ENCODE data around the gene RNF223.

RNF223 gene

DNA sequence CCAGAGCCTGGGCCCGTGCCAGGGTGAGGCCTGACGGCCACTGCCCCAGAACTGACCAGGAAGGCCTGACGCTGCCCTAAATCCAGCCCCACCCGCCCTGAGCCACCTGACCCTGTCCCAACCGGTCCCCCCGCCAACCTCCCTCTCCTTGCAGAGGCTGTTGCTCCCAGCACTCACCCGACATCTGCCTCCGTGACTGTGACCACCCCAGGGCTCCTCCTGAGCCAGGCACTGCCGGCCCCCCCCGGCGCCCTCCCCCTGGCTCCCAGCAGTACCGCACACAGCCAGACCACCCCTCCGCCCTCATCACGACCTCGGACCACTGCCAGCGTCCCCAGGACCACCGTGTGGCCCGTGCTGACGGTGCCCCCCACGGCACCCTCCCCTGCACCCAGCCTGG, 27.9 kb downstream of the RNF223 start:
- DNase-seq (ENCODE audit: low read depth, low spot score) = no peak

DNA sequence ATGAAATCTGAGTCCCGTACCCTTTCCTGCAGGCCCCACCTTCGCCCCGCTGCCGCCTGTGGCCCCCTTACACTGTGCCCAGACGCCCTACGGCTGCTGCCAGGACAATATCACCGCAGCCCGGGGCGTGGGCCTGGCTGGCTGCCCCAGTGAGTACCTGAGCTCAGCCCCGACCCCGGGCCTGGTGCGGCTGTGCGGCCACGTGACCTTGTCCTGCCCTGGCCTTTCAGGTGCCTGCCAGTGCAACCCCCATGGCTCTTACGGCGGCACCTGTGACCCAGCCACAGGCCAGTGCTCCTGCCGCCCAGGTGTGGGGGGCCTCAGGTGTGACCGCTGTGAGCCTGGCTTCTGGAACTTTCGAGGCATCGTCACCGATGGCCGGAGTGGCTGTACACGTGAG, 29.0 kb downstream of the RNF223 start:
- no peak for DNase-seq (ENCODE audit: low read depth, low spot score)

DNA sequence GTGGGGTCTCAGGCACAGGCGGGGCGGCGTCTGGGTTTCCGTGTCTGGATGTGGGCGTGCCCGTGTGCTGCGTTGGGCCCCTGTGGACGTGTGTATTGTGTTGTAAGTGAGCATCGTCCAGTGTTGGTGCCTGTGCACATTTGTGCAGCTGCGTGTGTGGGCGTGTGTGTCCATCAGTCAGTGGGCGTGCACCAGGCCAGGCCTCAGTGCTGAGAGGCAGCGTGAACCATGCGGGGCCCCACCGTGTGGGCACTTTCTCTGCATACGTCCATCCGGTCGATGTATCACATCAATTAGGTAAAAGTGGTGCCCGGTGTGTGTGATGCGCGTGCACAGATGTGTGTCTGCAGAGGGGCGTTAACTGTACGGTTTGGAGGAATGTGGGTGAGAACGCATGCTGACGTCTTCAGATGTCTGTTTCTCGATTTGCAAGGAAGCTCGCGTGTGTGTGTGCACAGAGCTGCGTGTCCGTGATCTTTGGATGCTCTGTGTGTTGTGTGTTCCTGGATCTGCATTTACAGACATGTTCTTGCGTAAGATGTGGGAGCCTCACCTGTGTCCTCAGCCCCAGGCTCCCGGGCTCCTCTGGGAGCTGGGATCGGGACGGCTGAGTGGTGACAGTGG, 29.5 kb downstream of the RNF223 start:
- no peak for DNase-seq (ENCODE audit: low read depth, low spot score)

DNA sequence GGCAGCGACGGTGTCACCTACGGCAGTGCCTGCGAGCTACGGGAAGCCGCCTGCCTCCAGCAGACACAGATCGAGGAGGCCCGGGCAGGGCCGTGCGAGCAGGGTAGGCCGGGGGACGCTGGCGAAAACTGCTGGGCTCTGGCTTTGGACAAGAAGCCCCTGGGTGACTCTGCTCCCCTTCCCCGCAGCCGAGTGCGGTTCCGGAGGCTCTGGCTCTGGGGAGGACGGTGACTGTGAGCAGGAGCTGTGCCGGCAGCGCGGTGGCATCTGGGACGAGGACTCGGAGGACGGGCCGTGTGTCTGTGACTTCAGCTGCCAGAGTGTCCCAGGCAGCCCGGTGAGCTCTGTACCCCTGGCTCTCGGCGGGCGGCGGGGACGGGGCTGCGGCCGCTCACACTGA, 30.2 kb downstream of the RNF223 start:
- no peak for DNase-seq (ENCODE audit: low read depth, low spot score)

DNA sequence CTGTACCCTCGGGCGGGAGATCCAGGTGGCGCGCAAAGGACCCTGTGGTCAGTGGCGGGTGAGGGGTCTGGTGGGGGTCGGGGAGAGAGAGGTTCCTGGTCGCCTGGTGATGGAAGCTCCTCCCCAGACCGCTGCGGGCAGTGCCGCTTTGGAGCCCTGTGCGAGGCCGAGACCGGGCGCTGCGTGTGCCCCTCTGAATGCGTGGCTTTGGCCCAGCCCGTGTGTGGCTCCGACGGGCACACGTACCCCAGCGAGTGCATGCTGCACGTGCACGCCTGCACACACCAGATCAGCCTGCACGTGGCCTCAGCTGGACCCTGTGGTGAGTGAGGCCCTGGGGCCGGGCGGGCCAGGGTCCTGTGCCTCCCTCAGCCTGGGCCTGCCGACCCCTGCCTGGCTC, 30.7 kb downstream of the RNF223 start:
- DNase-seq (ENCODE audit: low read depth, low spot score) = no peak

GRCh38 chr1:1042835-1043234, 31.3 kb downstream of the RNF223 start:
- no peak for DNase-seq (ENCODE audit: low read depth, low spot score)

GRCh38 chr1:1041873-1042272, 32.2 kb downstream of the RNF223 start:
- no peak for DNase-seq (ENCODE audit: low read depth, low spot score)

- no peak for DNase-seq (ENCODE audit: low read depth, low spot score)
Measured at GRCh38 chr1:1041092-1041523, 33.0 kb downstream of the RNF223 start.

GRCh38 chr1:1040004-1040991, 33.8 kb downstream of the RNF223 start:
- peak; percentile 93 for DNase-seq (ENCODE audit: low read depth, low spot score)

DNA sequence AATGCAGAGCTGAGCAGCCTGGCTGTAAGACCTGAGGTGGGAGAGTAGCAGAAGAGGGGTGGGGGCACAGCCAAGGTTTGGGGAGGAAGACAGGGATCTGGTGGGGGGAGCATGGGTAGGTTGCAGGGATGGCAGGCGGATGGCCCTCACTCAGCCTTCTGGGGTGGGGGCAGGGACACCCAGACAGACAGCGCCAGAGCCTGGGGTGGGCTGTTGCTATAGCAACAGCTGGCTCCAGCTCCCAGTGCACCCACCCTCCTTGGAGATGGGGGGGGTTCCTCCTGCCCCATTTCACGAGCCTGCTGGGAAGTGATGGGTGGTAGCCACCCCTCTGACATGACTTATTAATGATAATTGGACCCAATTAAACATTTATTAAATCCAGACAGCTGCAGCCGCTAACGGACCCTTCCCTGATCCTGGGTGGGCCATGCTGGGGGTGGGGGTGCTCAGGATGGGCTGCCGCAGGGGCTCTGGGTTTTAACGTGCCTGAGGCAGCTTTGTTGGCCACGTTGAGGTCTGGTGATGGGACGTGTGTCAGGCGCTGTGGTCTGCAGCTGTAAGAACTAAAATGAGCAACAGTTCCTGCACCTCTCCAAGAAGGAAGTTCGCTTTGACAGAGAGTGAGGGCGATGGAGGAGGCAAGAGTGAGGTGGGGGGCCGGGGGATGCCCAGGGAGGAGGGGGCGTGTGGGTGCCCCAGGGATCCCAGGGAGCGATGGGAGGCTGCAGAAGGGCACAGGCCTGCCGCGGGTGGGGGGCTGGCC, 34.8 kb downstream of the RNF223 start:
- no peak for DNase-seq (ENCODE audit: low read depth, low spot score)

DNA sequence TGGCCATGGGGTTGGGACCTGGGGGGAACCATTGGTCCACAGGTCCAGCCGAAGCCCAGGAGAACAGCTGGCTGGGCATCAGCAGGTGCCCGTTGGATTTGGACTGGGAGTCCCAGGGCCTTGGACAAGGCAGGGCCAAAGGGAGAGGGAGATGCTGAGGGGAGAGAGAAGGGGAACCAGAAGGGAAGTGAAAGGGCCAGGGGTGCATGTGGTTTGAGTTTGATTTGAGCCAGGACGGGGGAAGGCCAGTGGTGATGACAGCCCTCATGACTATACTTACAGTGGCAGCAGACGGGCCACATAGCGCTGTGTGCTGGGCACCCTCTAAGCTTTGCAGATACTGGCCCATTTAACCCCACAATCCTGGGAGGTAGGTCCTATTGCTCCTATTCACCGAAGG, 35.4 kb downstream of the RNF223 start:
- no peak for DNase-seq (ENCODE audit: low read depth, low spot score)

- no peak for DNase-seq (ENCODE audit: low read depth, low spot score)
Measured at GRCh38 chr1:1037366-1038327, 36.5 kb downstream of the RNF223 start.

GRCh38 chr1:1035291-1035943, 38.7 kb downstream of the RNF223 start:
- no peak for DNase-seq (ENCODE audit: low read depth, low spot score)

DNA sequence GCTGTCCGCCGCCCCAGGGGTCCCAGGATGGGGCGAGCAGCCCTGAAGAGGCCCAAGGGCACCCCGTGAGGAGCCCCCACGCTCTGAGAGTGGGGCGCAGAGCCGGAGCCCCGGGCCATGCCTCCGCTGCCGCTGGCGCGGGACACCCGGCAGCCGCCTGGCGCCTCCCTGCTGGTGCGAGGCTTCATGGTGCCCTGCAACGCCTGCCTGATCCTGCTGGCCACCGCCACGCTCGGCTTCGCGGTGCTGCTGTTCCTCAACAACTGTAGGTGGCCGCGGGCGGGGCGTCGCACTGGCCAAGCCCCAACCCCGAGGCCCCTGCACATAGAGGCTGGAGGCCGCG, 39.7 kb downstream of the RNF223 start:
- DNase-seq (ENCODE audit: low read depth, low spot score) = no peak

DNA sequence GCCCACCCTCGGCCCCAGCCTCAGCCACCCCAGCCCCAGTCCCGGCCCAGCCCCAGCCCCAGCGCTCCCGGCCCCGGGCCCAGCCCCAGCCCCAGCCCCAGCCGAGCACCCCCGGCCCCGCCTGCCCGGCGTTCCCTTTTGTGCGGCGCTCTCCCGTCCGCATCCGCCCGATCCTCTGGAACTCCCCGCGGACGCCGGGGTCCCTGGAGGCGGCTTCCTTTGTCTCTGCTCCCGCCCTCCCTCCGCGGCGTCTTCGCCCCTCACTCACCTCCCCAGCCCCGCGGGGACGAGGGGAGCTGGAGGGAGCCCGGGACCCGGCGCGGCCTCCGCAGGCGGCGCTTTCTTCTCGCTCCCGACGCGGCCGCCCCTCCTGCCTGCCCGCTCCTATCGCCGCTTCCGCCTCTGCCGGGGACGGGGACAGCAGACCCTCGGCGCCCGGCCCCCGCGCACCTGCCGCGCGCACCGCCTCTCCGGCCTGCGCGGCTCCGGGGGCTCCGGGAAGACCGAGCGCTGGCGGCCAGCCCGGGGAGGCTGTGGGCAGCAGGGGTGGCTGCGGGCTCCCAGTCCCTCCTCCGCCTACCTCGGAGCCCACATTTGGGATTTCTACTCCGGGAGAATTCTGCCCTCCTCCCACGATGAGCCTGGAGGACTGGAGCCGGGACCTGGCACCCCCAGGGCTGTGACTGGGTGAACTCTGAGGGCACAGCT, 40.2 kb downstream of the RNF223 start:
- DNase-seq (ENCODE audit: low read depth, low spot score) = peak; percentile 41

GRCh38 chr1:1033009-1033587, 41.0 kb downstream of the RNF223 start:
- peak; percentile 95 for DNase-seq (ENCODE audit: low read depth, low spot score)

DNA sequence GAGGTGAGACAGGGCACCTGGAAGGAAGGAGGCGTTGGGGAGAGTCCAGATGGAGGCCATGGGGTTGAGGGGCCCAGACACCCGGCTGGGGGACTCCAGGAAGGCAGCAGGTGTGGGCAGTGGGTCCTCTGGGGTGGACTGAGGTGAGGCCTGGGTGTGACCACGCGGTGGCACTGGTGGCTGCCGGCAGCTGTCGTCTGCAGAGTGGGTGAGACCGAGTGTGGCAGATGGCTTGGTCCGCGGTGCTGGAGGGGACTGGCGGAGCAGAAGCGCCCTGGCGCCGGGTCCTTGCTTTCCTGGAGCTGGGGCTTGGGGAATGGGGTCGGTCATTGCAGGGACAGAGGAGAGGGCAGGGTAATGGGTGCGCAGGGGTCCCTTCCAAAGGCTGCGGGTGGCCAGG, 41.7 kb downstream of the RNF223 start:
- DNase-seq (ENCODE audit: low read depth, low spot score) = no peak

DNA sequence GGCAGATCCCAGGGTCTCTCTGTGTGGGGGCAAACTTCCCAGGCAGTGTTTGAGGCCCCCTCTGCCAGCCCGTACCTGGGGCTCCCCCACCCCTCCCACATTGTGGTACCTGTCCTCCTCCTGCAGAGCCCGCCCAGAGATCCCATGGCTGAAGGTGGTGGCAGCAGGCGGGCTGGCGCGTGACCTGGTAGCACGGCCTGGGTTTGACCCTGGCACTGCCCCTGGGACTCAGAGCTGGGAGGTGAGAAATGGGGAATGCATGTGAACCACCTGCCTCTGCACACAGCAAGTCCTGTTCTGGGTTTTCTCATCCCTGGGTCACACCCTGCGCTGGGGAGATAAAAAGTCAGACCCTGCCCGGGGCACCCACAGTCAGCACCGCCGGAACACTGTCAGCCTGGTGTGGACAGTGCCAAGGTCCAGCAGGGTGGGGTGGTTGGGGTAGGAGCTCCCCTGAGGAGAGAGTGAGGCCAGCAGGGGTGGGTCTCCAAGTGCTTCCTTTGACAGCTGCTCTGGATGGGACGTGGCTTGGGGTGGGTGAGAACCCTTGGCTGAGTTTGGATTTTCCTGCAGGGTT, 42.4 kb downstream of the RNF223 start:
- DNase-seq (ENCODE audit: low read depth, low spot score) = no peak

Measured in astrocyte of the hippocampus (primary cell).